ENCODE data around the gene RBM17.
"Not testable (repeated sequence)": the region's sequence is repeated elsewhere in the genome, so short reads cannot be mapped to it uniquely, and the experiment has no call there.

The RBM17 gene

DNA sequence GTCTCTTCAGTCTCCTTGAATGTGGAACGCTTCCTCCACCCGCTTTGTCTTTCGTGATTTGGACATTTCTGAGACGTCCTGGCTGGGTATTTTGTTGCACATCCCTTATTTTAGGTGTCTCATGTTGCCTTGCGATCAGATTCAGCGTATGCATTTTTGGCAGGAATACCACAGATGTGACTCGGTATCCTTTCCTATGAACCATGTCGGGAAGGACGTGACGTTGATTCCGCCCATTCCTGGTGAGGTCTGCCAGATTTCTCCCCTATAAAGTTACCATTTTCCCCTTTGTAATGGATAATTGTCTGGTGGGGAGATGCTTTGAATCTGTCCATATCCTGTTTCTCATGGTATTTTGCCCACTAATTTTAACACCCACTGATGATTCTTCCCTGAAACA is 49.6 kb downstream of the RBM17 start:
- no peak for DNase-seq

- no peak for DNase-seq
Observed at GRCh38 chr10:6139470-6139869, 50.6 kb downstream of the RBM17 start.

DNA sequence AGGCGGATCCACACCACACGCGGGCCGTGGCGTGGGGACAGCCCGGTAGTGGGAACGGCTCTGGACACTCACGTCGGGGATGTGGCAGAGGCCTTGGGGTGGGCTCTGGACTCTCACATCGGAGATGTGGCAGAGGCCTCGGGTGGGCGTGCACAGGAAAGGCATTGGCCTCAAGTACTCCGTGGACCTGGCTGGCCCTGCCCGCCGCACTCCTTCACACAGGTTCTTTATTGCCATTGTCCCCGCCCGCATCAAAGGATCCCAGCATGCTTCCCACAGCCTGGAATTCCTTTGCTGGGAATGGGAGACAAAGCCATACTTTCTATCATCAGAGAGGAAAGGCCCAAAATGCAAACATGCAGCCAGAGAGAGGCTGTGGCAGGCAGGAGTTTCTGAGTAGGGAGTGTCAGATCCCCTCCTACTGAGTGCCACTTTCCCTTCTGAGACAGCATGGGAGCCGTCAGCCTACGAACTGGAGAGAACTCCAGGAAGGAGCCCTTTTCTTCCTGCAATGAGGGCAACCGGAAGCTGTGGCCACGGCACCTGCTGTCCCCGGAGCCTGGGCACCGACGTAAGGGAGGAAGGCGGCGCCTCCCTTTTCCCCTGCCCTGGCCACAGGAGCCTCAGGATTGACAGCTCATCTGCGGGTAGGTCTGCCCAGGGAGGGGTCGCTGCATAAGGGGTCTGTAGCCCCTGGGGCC is 51.5 kb downstream of the RBM17 start:
- peak; percentile 29 for DNase-seq

DNA sequence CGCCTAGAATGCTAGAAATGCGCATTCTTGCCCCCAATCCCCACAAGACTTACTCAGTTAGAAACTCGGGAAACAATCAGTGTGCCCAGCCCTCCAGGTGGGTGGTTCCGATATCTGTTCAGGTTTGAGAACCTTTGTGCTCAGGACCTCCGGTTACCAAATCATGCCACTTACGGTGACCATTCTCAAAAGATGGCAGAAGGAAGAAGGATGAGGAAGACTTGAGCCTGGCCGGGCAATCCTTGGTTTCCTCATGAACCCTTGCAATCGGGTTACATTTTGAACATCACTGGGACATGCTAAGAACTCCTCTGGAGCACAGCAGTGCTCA is 52.1 kb downstream of the RBM17 start:
- no peak for DNase-seq

DNA sequence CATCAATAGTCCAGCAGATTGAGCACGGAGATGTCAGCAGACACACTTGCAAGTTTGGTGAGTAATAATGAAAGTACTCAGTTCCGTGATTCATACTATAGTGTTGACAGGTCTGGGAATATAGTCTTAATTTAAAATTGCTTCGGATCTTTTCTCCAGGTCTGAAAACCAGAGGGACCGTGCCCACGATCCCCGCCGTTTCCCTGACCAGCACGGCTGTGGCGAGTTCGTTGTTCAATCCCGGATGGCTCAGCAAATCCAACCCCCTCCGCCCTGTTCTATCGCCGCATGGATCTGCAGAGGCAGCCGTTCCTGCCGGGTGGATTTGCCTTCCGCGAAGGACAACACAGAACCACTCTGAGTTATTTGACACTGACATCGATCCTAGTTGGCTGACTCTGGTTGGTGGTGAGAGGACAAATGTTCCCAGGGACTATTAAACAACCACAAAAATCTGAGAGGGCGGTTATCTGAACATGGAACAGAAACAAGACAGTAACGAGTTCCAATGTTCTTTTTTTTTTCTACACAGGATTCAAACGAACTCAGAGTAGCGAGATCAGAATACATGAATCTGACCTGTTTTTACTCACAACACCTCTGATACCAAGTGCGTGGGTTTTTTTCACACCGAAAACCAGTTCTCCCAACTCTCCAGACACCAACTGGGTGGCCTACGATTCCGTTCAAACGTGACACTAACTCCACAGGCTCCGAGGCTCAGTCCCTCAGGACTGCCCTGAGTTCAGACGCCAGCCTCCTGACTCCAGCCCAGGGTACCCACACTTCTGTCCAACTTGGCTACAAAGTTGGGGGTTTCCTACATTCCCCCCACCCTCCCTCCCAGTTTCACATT is 52.7 kb downstream of the RBM17 start:
- DNase-seq, result no peak

GRCh38 chr10:6142186-6142585 is 53.4 kb downstream of the RBM17 start:
- not testable (repeated sequence) for DNase-seq

DNA sequence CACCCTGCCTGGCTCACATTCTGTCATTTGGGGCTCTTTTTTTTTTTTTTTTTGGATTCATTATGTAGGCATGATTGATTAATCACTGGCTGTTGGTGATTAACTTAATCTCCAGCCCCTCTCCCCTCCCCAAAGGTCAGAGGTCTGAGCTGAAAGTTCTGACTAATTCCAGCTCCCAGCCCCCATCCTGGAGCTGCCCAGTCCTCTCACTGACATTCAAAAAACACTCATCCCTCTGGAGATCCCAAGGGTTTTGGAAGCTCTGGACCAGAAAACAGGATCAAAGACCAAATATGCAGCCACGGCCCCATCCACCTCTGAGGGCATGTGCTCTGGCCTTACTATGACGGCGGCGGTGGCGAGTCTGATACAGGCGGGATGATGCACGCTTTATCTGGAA is 53.8 kb downstream of the RBM17 start:
- DNase-seq, result no peak

DNA sequence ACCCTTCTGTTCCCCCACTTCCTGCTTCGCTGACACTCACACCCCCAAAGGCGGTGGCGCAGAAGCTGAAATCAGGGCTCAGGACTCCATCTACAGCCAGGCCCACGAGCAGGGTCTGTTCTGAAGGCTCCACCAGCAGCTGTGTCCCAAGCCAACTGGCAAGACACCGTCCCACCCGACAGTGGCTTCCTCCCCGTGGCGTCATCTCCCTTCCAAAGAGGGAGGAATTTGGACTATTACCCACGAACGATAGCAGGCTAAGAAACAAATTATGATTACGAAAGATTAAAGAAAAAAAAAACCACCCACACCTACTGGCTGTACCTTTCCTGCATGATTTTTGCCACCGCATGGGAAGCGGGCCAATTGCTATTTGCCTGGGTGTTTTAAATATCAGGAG is 54.3 kb downstream of the RBM17 start:
- DNase-seq, result no peak

- peak; percentile 91 for DNase-seq
Observed at GRCh38 chr10:6144406-6145165, 55.8 kb downstream of the RBM17 start.

DNA sequence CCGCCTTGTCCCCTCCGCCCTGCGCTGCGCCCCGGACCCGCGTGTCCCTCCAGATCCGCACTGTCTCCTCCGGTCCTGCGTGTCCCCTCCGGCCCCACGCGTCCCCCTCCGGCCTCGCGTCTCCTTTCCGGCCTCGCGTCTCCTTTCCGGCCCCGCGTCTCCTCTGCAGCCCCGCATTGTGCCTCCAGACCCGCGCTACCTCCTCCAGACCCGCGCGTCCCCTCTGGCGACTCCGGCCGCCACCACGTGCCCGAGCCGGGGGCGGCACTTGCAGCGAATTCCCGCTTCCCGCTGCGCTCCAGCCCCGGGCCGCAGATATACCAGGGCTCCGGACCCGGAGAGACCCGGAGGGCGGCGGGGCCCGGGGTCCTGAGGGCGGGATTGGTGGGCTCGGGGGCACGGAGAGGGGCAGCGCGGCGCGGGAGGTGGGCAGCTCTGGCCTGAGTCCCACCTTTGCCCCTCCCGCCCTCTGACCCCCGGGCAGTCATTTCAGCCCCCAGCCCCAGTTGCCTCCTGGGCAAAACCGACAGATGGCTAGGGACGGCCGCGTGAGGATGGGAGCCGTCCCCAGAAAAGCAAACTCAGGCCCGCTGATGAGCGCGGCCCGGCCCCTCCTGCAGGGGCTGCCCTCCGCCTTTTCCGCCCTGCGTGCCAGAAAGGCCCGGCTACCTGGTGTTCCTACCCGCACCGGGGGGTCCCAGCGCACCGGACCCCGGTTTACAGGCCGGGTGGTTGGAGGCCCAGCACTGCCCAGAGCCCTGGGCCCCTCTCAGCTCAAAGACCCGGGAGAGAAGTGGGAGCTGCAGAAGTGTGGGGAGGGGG is 56.5 kb downstream of the RBM17 start:
- no peak for DNase-seq

- no peak for DNase-seq
Observed at GRCh38 chr10:6146013-6146785, 57.4 kb downstream of the RBM17 start.

DNA sequence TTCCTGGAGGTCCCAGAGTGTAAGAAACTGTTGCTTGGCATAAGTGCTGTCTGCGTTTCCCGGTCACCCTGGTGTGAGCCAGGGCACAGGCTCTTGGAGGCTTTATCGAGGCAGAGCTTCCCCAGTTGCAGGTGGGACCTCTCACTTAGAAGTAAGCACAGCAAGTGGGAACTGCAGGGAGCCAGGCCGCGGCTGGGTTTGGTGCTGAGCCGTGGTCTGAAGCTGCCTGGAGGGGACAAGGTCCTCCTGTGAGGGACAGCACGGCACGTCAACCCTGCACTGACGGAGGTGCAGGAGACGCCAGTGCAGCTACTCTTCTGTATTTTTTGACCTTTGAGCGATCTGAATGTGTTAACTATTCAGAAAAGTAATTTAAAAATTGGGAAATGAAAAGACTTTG is 58.1 kb downstream of the RBM17 start:
- no peak for DNase-seq

DNA sequence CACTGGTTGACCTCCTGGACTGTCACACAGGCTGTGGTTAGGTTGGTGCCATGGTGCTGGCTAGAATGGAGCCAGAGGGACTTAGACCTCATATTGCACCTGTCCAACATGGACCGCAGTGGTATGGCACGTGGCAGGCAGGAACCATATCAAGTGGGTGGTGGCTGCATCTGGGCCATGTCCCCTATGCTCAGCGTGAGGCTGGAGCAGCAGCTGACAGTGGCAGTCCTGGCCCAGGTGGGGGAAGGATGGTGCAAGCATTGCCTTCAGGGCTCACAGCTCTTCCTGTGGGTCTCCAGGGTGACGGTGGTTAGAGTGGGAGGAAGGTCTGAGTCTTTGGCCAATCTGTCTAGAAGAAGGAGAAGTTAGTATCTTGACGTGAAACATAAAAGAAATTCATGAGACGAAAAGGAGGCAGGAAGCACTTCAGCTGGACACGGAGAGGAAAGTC is 59.4 kb downstream of the RBM17 start:
- no peak for DNase-seq

DNA sequence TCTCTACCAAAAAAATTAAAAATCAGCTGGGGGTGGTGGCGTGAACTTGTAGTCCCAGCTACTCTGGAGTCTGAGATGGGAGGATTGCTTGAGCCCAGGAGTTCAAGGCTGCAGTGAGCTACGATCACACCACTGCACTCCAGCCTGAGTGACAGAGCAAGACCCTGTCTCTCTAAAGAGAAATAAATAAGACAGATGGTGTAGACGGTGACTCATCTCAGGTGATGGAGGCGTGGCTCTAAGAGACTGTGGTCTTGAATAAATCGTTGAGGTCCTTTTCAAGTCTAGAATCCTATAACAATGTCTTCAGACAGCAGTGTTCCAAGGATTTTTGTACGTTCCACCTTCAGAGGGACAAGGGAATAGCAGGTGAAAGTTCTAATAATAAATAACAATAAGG is 60.1 kb downstream of the RBM17 start:
- DNase-seq, result no peak

DNA sequence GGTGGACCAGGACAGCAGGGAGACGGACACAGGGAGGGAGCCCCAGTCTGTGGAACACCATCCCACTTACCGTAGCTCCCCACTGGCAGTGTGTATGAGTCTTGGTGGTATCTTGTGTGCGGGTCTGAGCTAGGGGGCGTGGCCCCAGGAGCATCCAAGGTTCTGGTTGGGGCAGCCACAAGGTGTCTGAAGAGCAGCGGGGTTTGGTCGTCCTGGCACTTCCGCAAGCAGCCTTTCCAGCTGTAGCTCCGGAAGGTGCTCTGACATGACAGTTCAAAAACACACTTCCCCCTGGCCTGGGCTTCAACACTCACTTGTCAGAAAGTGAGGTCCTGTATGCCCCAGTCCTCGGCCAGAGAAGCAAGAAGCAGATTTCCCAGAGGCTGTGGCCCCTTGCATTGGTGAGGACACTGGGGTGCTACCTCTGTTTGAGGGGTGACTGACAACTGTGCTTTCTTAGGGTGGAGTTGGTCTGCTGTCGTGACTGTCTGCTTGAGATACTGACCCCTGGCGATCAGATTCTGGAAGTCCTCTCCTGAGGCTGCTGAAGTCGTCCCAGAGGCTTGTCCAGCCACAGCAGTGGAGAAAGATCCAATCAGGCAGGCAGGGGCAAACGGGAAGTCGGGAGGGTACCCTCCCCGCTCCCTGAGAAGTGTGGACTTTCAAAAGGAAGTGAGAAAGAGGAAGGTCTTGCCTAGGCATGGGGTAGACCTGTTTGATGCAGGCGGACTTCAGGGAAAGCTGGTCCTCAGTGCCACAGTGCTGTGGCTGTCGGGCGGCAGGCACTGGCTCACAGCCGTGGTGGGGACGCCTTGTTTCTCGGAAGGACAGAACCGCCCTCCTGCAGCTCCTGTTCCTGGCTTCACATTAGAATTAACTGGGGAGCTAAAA is 62.5 kb downstream of the RBM17 start:
- DNase-seq, result no peak

DNA sequence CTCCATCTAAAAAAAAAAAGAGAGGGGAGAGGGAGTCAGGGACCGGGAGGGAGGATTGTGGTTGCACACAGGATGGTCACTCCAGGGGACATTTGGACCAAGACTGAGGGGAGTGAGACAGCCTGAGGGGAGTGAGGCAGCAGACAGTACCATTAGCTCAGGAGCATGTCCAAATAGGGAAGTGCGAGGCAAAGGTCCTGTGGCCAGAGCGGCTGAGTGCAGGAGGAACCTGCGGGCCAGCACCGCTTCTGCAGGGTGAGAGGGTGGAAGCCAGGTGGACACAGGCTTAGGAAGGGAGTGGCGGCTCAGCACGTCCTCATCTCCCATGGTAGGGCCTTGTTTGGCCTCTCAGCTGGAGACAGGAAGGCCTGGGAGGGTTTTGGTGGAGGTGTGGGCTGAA is 65.0 kb downstream of the RBM17 start:
- no peak for DNase-seq

DNA sequence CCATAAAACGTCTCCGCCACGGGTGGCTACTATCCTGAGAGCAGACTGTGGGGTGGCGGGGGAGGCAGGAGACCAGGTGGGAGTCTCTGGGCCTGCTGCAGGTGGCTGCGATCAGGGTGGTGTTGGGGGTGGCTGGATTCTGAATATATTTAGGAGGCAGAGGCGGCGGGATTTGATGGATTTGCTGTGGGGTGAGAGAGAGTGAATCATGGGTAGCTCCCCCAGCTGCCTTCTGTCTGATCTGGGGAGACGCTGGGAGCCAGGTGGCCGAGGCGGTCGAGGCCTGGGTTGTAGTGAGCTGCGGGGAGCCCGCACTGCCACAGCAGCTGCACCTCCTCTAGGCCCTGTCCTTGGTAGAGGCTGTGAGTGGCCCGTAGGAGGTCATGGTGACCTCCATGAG is 65.7 kb downstream of the RBM17 start:
- no peak for DNase-seq

DNA sequence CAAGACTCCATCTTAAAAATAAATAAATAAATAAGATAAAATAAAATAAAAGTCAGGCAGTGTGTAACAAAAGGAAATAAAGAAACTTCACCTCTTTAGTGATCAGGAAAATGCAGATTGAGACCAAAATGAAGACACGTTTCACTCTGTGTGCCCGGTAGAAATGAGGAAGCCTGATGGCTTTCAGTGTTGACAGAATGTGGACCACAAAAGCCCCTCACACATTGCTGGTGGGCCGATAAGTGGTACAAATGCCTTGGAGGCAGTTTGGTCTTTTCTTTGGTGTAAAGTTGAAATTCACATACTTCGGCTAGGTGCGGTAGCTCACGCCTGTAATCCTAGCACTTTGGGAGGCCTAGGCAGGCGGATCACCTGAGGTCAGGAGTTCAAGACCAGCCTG is 69.4 kb downstream of the RBM17 start:
- no peak for DNase-seq

- no peak for DNase-seq
Observed at GRCh38 chr10:6161921-6162320, 73.1 kb downstream of the RBM17 start.

GRCh38 chr10:6162589-6163356 is 73.9 kb downstream of the RBM17 start:
- no peak for DNase-seq
